Head of caudate nucleus (tissue), 42 donors: Measurements from ENCODE around the gene SOX6.
"Not testable (repeated sequence)": the region's sequence is repeated elsewhere in the genome, so short reads cannot be mapped to it uniquely, and the experiment has no call there.

Experiments
- DNase-seq, 42 donors: peaks; one replicate each; pipeline versions ENCODE4 v3.0.0 to v3.0.0-alpha.2; 2020 to 2021; ENCODE audit warnings: mixed read lengths in 7 of 42
- intact Hi-C: fragments of 100-400 bp; cut with DNase I; formaldehyde crosslinking; loops from one replicate; pipeline ENCODE4 v1.15.0; 2022

Gene SOX6

DNA sequence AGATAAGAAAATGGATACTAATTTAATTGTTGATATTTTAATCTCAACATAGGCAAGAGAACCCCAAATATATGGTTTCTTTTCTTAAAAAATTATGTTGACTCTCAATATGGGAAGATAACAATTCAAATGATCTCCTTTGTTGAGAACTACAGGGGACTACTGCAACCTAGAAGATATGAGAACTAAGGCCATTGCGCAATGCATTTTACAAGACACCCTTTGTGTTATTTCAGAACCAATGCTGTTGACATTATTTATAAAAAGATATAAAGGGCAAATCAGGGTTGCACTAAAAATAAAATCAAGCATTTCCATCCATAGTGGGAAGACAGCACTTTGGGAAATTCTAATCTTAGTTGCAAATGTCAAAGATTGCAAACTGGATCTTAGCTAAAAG lies 322.3 kb downstream of the SOX6 start:
- intact Hi-C loops = no loop called here
- no peak for DNase-seq

- no peak for DNase-seq
- intact Hi-C loops = no loop called here
Measured at GRCh38 chr11:16032974-16033373, 323.4 kb downstream of the SOX6 start.

- no peak for DNase-seq
- intact Hi-C loops = no loop called here
Measured at GRCh38 chr11:16031210-16031609, 325.1 kb downstream of the SOX6 start.

DNA sequence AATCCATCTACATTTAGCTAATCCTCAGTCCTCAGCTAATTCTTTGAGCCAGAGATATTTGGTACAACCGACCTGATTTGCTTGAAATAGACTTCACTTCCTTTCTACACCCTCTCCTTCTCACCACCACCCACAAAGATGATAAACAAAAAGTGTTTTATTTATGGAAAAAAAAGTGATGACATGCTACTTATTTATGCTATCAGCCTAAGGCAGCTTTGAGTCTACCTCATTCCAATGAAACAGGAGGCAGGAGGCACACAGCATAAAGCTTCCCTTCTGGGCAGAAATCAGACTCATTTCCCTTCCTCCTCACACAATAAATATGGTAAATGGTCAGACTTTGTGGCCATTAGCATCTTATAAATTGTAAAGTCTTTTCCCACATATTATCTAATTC lies 325.7 kb downstream of the SOX6 start:
- intact Hi-C loops = no loop called here
- no peak for DNase-seq

DNA sequence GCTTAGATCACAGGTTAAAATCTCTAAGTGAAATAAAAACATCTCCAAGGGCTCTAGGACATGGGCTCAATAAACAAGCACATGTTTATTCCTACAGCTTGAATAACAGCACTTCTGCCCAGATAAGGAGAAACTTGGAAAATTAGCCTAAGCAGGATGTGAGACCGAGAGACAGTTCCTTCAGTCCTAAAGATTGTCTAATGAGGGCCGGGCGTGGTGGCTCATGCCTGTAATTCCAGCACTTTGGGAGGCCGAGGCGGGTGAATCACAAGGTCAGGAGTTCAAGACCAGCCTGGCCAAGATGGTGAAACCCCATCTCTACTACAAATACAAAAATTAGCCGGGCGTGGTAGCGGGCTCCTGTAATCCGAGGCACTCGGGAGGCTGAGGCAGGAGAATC lies 327.2 kb downstream of the SOX6 start:
- intact Hi-C loops, DNase-seq: not testable (repeated sequence)

GRCh38 chr11:16028419-16028818 lies 327.9 kb downstream of the SOX6 start:
- no peak for DNase-seq
- intact Hi-C loops = no loop called here

- intact Hi-C loops = no loop called here
- DNase-seq = no peak
Measured at GRCh38 chr11:16027621-16028020, 328.7 kb downstream of the SOX6 start.

DNA sequence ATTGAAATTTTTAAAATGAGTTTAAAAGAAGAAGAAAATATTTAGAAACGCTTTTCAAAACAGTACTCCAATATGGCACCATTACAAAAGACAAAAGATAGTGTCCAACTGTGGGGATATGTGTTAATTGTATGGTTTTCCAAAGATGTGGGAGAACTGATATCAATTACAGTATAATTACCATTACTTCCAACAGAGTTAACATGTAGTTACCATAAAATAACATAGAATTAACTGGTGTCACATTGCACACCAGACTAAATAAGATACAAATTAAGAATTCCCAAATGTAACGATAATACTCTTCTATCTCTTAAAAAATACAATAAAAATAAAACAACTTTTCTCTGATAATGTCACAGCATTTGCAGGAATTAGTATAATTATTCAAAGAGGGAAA lies 329.5 kb downstream of the SOX6 start:
- no peak for DNase-seq
- intact Hi-C loops = no loop called here

- no peak for DNase-seq
- intact Hi-C loops = no loop called here
Measured at GRCh38 chr11:16018931-16019330, 337.4 kb downstream of the SOX6 start.

- no peak for DNase-seq
- intact Hi-C loops = no loop called here
Measured at GRCh38 chr11:16016468-16016829, 339.9 kb downstream of the SOX6 start.

GRCh38 chr11:16015741-16016467 lies 340.4 kb downstream of the SOX6 start:
- intact Hi-C loops = no loop called here
- DNase-seq = peak in 2 of 42 donors; percentile 10 to 29

DNA sequence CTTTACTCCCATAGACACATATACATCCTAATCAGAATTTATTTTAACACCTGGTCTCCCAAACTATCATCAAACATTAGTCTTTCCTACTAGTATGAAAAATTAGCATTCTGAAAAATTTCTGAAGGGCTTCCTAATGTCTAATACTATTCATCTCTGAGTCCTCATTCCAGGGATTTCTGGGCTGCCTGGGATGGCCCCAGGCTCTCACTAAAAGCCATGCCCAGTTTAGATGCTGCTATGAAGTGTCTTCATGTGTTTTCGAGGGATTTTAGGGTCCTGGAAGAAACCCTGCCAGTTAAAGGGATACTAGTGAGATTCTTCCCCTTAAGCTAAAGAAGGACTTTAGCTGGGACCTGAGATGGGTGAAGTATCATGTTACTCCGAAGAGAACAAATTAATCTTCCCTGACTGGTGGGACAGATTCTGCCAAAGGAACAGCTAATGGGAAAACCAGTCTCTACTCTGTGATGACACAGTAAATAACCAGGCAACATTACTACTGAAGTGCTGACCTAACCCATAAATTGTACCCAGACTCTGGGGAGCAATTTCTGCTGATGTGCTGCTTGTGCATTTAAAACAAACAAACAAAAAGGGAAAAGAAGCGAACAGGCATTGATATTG lies 342.6 kb downstream of the SOX6 start:
- no peak for DNase-seq
- intact Hi-C loops = no loop called here

- intact Hi-C loops = no loop called here
- no peak for DNase-seq
Measured at GRCh38 chr11:16013242-16013641, 343.1 kb downstream of the SOX6 start.

- intact Hi-C loops = no loop called here
Measured at GRCh38 chr11:16012125-16012751, 344.1 kb downstream of the SOX6 start.

GRCh38 chr11:16011396-16011795 lies 344.9 kb downstream of the SOX6 start:
- no peak for DNase-seq
- intact Hi-C loops = no loop called here

More at GRCh38 chr11:16012125-16012751, 344.1 kb downstream of the SOX6 start:
- no peak for DNase-seq

GRCh38 chr11:16009021-16009420 lies 347.3 kb downstream of the SOX6 start:
- no peak for DNase-seq
- intact Hi-C loops = no loop called here

DNA sequence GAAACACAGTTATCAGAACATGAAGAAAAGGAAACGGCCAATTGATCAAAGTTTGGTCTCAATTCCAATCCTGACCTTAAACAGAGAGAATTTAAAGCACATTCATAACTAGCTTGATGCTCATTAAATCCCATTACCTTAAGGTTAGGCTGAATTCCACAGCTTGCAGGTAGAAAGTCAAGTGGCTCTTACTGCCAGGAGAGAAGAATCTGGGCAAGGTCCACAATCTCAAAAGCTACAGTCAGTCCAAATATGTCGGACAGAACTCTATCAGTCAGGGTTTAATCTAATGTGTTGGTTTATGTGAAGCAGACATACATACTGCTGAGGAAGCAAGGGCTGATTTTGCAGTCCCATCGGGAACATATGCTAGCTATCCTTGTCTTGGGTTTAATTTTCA lies 348.8 kb downstream of the SOX6 start:
- intact Hi-C loops = no loop called here
- no peak for DNase-seq

DNA sequence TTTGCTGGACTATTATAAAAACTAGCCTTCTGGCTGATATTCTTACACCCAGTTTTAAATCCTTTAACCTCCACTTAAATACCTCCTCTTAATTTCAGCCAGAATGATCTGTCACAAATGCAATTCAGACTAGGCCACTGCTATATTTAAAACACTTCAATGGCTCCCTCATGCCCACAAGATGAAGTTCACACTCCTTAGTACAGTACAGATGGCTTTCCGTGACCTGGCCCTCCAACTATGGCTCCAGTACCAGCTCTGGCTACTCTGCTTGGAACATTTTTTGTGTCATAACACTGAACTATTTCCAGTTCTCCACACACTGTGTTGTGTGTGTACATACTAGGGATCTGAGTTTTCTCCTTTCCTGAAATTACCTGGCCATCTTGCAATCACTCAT lies 353.4 kb downstream of the SOX6 start:
- intact Hi-C loops = no loop called here

GRCh38 chr11:16001899-16002426 lies 354.4 kb downstream of the SOX6 start:
- intact Hi-C loops = no loop called here

More for the DNA sequence above, 353.4 kb downstream of the SOX6 start:
- DNase-seq = no peak

DNA sequence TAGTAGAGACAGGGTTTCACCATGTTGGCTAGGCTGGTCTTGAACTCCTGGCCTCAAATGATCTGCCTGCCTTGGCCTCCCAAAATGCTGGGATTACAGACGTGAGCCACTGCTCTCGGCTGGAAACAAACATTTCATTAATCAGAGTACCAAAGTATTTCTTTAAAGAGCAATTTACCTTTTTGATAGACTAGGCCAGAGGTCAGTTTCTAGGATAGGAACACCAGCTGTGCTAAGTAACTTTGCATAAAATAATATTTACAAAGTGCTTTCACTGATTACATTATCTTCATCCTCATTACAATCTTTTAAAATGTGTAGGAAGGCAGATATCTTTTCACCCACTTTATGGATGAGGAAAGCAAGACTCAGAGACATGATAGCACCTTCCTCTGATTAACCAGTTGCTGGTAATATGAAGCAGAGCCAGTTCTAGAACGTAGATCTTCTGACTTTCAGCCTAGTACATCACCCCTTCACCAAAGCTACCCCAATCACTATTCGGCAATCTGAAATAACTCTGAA lies 355.2 kb downstream of the SOX6 start:
- intact Hi-C loops = no loop called here
- no peak for DNase-seq

More at GRCh38 chr11:16001899-16002426, 354.4 kb downstream of the SOX6 start:
- no peak for DNase-seq
